Stimulated activated CD4-positive, alpha-beta T cell treated with anti-CD3 and anti-CD28 coated beads, Interleukin-4, amount 100 ng/mL, for 24 hours (primary cell): ENCODE results near the gene CDH22.

ENCODE experiments used
- DNase-seq: peaks from one replicate; pipeline ENCODE4 v3.0.0-alpha.2; 2020

The CDH22 gene

GRCh38 chr20:46308258-46309157 is at the start of gene CDH22:
Gene CDH22 (minus strand): TSS chr20:46308498. CDS start chr20:46251294, 57,204 bp downstream.
- peak; percentile 45 for DNase-seq

- DNase-seq: no peak
Observed at GRCh38 chr20:46357030-46357514, 48.8 kb upstream of the CDH22 start.

- DNase-seq: no peak
Observed at GRCh38 chr20:46356195-46357029, 48.1 kb upstream of the CDH22 start.

GRCh38 chr20:46355778-46356177 is 47.5 kb upstream of the CDH22 start:
- no peak for DNase-seq

GRCh38 chr20:46354920-46355654 is 46.8 kb upstream of the CDH22 start:
- DNase-seq: no peak

GRCh38 chr20:46354207-46354555 is 45.9 kb upstream of the CDH22 start:
- DNase-seq: no peak

GRCh38 chr20:46353500-46354206 is 45.4 kb upstream of the CDH22 start:
- DNase-seq: no peak

- no peak for DNase-seq
Observed at GRCh38 chr20:46352370-46352938, 44.2 kb upstream of the CDH22 start.

GRCh38 chr20:46351357-46352058 is 43.2 kb upstream of the CDH22 start:
- DNase-seq: no peak

- DNase-seq: no peak
Observed at GRCh38 chr20:46350986-46351267, 42.6 kb upstream of the CDH22 start.

GRCh38 chr20:46350201-46350985 is 42.1 kb upstream of the CDH22 start:
- no peak for DNase-seq

- DNase-seq: no peak
Observed at GRCh38 chr20:46349742-46350056, 41.4 kb upstream of the CDH22 start.

- peak; percentile 45 for DNase-seq
Observed at GRCh38 chr20:46349035-46349741, 40.9 kb upstream of the CDH22 start.

GRCh38 chr20:46347841-46348803 is 39.8 kb upstream of the CDH22 start:
- no peak for DNase-seq

GRCh38 chr20:46346770-46347169 is 38.5 kb upstream of the CDH22 start:
- no peak for DNase-seq

- DNase-seq: no peak
Observed at GRCh38 chr20:46344488-46345162, 36.3 kb upstream of the CDH22 start.

- no peak for DNase-seq
Observed at GRCh38 chr20:46343975-46344357, 35.7 kb upstream of the CDH22 start.

- DNase-seq: no peak
Observed at GRCh38 chr20:46343348-46343974, 35.2 kb upstream of the CDH22 start.
